Activated naive CD8-positive, alpha-beta T cell (primary cell): ENCODE data around the gene VMAC.

ENCODE experiments used
- H3K27ac Mint-ChIP-seq: one replicate; pipeline ENCODE4 v1.8.0; 2021; ENCODE audit warnings: mixed read lengths
- H3K27me3 Mint-ChIP-seq: one replicate; pipeline ENCODE4 v1.8.0; 2021; ENCODE audit warnings: mixed read lengths
- H3K36me3 Mint-ChIP-seq: one replicate; pipeline ENCODE4 v1.8.0; 2021; ENCODE audit warnings: mixed read lengths
- H3K4me1 Mint-ChIP-seq: one replicate; pipeline ENCODE4 v1.8.0; 2021; ENCODE audit warnings: low read depth, mixed read lengths
- H3K4me3 Mint-ChIP-seq: one replicate; pipeline ENCODE4 v1.8.0; 2021; ENCODE audit warnings: mild to moderate bottlenecking, mixed read lengths
- H3K9me3 Mint-ChIP-seq: one replicate; pipeline ENCODE4 v1.8.0; 2021; ENCODE audit warnings: low read depth, mixed read lengths

Gene VMAC

GRCh38 chr19:5911366-5911765 is 6.7 kb downstream of the VMAC start:
- Mint-ChIP-seq H3K27me3 (no peaks in the 10 kb centered on the region), H3K4me3 (no peak overlapping the region), H3K27ac (no peak overlapping the region), H3K9me3 (no peaks in the 10 kb centered on the region), H3K4me1 (peaks cover 12% of the 10 kb centered on the region), H3K36me3 (no peaks in the 10 kb centered on the region)

GRCh38 chr19:5913739-5914357 is 9.2 kb downstream of the VMAC start, which contains the start of gene CAPS:
Gene CAPS, plus strand, starts transcription at chr19:5914254. Its CDS starts 153 bp downstream, at chr19:5914407.
- H3K4me3 Mint-ChIP-seq = no peak within 1 kb of the TSS
- H3K36me3 Mint-ChIP-seq = no peaks in the 10 kb centered on the region
- H3K27me3 Mint-ChIP-seq = no peaks in the 10 kb centered on the region
- H3K9me3 Mint-ChIP-seq = no peaks in the 10 kb centered on the region
- no peaks in the 10 kb centered on the region for H3K4me1 Mint-ChIP-seq
- H3K27ac Mint-ChIP-seq = no peak within 1 kb of the TSS

GRCh38 chr19:5914358-5914774 is 9.7 kb downstream of the VMAC start:
- no peaks in the 10 kb centered on the region for H3K9me3 Mint-ChIP-seq
- H3K27me3 Mint-ChIP-seq = no peaks in the 10 kb centered on the region
- H3K4me1 Mint-ChIP-seq = no peaks in the 10 kb centered on the region
- no peaks in the 10 kb centered on the region for H3K36me3 Mint-ChIP-seq
- no peak overlapping the region for H3K27ac Mint-ChIP-seq
- no peak overlapping the region for H3K4me3 Mint-ChIP-seq

DNA sequence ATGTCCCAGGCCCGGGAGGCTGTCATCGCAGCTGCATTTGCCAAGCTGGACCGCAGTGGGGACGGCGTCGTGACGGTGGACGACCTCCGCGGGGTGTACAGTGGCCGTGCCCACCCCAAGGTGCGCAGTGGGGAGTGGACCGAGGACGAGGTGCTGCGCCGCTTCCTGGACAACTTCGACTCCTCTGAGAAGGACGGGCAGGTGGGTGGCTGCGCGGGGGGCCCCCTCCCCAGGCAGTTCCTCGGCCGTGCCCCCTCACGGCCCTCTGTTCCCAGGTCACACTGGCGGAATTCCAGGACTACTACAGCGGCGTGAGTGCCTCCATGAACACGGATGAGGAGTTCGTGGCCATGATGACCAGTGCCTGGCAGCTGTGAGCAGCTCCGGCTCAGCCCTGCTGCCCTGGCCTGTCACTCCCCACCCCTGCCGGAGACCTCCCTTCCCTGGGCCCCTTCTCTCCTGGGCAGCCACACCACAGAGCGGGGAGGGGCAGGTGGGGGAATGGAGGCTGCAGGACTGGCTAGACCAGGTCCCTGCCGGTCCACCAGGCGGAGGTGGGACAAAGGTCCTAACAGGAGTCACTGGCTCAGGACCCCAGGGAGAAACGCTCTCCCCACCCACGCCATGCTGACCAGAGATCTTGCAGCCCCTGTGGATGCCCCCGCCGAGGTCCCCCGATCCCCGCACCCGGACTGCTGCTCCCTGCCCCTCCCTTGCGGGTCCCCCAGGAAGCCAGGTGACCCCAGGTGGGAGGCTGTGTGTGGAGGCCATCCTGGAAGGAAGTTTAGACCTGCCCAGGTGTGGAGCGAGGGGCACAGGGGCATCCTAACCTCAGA is 10.5 kb downstream of the VMAC start:
- Mint-ChIP-seq H3K4me3 (no peak overlapping the region), H3K27ac (no peak overlapping the region), H3K9me3 (no peaks in the 10 kb centered on the region), H3K36me3 (no peaks in the 10 kb centered on the region), H3K4me1 (no peaks in the 10 kb centered on the region), H3K27me3 (no peaks in the 10 kb centered on the region)

- Mint-ChIP-seq H3K27me3 (no peaks in the 10 kb centered on the region), H3K4me1 (no peaks in the 10 kb centered on the region), H3K9me3 (no peaks in the 10 kb centered on the region), H3K27ac (no peak overlapping the region), H3K36me3 (no peaks in the 10 kb centered on the region), H3K4me3 (no peak overlapping the region)
These were observed 11.1 kb downstream of the VMAC start for GRCh38 chr19:5915782-5916165.

DNA sequence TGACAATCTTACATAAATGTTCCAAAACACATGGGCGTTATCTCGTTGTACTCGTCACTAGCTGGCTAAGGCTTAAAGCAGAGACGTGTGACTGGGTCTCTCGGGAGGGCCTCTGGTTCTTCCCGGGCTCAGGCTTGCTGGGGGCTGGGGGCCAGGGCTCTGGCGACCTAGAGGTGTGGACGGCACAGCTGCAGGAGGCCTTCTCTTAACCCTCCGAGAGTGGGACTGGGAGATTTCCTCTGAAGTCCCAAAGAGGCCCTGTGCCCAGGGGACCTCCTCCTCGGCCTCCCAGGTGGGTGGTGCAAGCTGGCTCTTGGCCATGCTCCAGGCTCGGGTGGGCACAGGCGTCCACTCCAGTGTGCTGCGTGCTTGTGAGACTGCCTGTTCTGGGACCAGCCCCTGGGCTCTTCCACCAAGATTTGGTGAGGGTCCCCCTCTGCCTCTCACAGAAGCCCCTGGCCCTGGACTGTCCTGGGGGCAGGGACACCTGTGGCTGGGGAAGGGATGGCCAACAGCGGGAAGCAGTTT is 11.6 kb downstream of the VMAC start:
- H3K4me3 Mint-ChIP-seq = no peak overlapping the region
- no peaks in the 10 kb centered on the region for H3K4me1 Mint-ChIP-seq
- no peaks in the 10 kb centered on the region for H3K9me3 Mint-ChIP-seq
- no peaks in the 10 kb centered on the region for H3K27me3 Mint-ChIP-seq
- H3K27ac Mint-ChIP-seq = no peak overlapping the region
- no peaks in the 10 kb centered on the region for H3K36me3 Mint-ChIP-seq

- Mint-ChIP-seq H3K27me3 (no peaks in the 10 kb centered on the region), H3K4me3 (no peak overlapping the region), H3K9me3 (no peaks in the 10 kb centered on the region), H3K36me3 (no peaks in the 10 kb centered on the region), H3K27ac (no peak overlapping the region), H3K4me1 (no peaks in the 10 kb centered on the region)
These were observed 12.9 kb downstream of the VMAC start for GRCh38 chr19:5917431-5918107.

- H3K4me1 Mint-ChIP-seq = no peaks in the 10 kb centered on the region
- H3K9me3 Mint-ChIP-seq = no peaks in the 10 kb centered on the region
- no peaks in the 10 kb centered on the region for H3K36me3 Mint-ChIP-seq
- no peaks in the 10 kb centered on the region for H3K27me3 Mint-ChIP-seq
- no peak overlapping the region for H3K27ac Mint-ChIP-seq
- H3K4me3 Mint-ChIP-seq = no peak overlapping the region
These were observed 13.9 kb downstream of the VMAC start for GRCh38 chr19:5918463-5919079.

DNA sequence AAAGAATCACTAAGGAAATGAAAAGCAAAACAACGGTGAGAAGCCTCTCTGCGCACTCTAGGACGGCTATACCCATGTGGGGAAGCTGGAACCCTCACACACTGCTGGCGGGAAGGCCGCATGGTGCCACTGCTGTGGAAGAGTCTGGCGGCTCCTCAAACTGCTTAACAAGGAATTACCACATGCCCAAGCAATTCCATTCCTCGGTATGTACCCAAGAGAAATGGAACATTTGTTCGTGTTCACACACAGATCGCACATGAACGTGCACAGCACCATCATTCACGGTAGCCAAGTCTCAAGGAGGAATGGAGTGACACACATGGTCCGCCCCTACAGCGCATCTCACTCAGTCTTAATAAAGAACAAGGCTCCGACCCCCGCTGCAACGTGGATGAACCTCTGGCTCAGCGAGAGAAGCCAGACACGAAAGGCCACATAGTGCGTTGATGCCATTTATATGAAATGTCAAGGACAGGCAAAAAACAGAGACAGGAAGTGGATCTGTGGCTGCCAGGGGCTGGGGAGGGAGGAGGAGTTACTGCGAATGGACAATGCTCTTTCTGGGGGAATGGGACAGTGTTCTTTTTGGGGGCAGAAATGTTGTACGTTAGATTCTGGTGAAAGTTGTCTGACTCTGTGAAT is 17.0 kb downstream of the VMAC start:
- H3K4me1 Mint-ChIP-seq = no peaks in the 10 kb centered on the region
- no peaks in the 10 kb centered on the region for H3K27me3 Mint-ChIP-seq
- H3K4me3 Mint-ChIP-seq = no peak overlapping the region
- no peak overlapping the region for H3K27ac Mint-ChIP-seq
- H3K9me3 Mint-ChIP-seq = no peaks in the 10 kb centered on the region
- no peaks in the 10 kb centered on the region for H3K36me3 Mint-ChIP-seq

DNA sequence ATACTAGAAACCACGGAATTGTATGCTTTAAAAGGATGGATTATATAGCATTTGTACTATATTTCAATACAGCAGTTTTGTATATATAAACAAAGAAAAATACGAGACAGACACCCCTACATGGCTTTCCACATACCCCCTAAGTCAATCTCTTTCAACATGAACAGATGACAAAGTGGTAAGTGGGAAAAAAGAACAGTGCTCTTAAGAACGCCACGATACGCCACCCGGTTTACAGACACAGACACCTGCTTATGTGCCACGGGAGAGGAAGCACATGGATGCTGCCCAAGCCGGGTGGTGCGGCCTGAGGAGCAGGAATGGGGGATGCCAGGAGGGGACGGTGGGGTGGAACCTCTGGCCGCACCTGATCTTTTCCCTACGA is 17.5 kb downstream of the VMAC start:
- no peaks in the 10 kb centered on the region for H3K4me1 Mint-ChIP-seq
- no peaks in the 10 kb centered on the region for H3K36me3 Mint-ChIP-seq
- no peaks in the 10 kb centered on the region for H3K9me3 Mint-ChIP-seq
- H3K27me3 Mint-ChIP-seq = no peaks in the 10 kb centered on the region
- H3K27ac Mint-ChIP-seq = no peak overlapping the region
- H3K4me3 Mint-ChIP-seq = no peak overlapping the region

GRCh38 chr19:5923356-5923755 is 18.7 kb downstream of the VMAC start:
- no peaks in the 10 kb centered on the region for H3K9me3 Mint-ChIP-seq
- H3K27me3 Mint-ChIP-seq = no peaks in the 10 kb centered on the region
- no peak overlapping the region for H3K4me3 Mint-ChIP-seq
- H3K4me1 Mint-ChIP-seq = no peaks in the 10 kb centered on the region
- H3K36me3 Mint-ChIP-seq = no peaks in the 10 kb centered on the region
- H3K27ac Mint-ChIP-seq = no peak overlapping the region

GRCh38 chr19:5925830-5926427 is 21.3 kb downstream of the VMAC start:
- Mint-ChIP-seq H3K36me3 (no peaks in the 10 kb centered on the region), H3K27me3 (no peaks in the 10 kb centered on the region), H3K4me3 (no peak overlapping the region), H3K9me3 (no peaks in the 10 kb centered on the region), H3K4me1 (no peaks in the 10 kb centered on the region), H3K27ac (no peak overlapping the region)

- H3K4me3 Mint-ChIP-seq = no peak overlapping the region
- no peaks in the 10 kb centered on the region for H3K9me3 Mint-ChIP-seq
- H3K36me3 Mint-ChIP-seq = no peaks in the 10 kb centered on the region
- no peak overlapping the region for H3K27ac Mint-ChIP-seq
- H3K4me1 Mint-ChIP-seq = no peaks in the 10 kb centered on the region
- H3K27me3 Mint-ChIP-seq = no peaks in the 10 kb centered on the region
These were observed 22.2 kb downstream of the VMAC start for GRCh38 chr19:5926641-5927440.

GRCh38 chr19:5927441-5927821 is 22.8 kb downstream of the VMAC start:
- H3K9me3 Mint-ChIP-seq = no peaks in the 10 kb centered on the region
- H3K4me3 Mint-ChIP-seq = no peak overlapping the region
- H3K27me3 Mint-ChIP-seq = no peaks in the 10 kb centered on the region
- H3K36me3 Mint-ChIP-seq = no peaks in the 10 kb centered on the region
- H3K27ac Mint-ChIP-seq = no peak overlapping the region
- no peaks in the 10 kb centered on the region for H3K4me1 Mint-ChIP-seq
